HCT116 (cell line): ENCODE results near the gene ITSN1. TPM values are rescaled to one million over a fixed set of nuclear protein-coding genes. Genes with fewer than 3 reads are reported as not detected.

Experiments used
- ATAC-seq: fragments of 200-7000 bp; cut with Tn5 transposase; 2 replicates; pipeline ENCODE4 v1.9.1; 2020; ENCODE audit warnings: mild to moderate bottlenecking, moderate library complexity
- BruUV-seq: library from RNA; stranded (reverse); fragments of 400-500 nt; replicated peaks from 2 replicates; lab custom pipeline; 2021; lab: Mats Ljungman, UMichigan
- CTCF ChIA-PET: fragments of 300-600 bp; sonication (Branson Sonifier 250); formaldehyde crosslinking; loops from one replicate; lab custom pipeline; 2021; ENCODE audit warnings: antibody characterized with exemption; lab: Charles Lee
- POLR2A ChIA-PET: fragments of 300-600, 350-600 bp; sonication (Branson Sonifier 250); formaldehyde crosslinking; loops from one replicate; lab custom pipeline; 2021; ENCODE audit warnings: antibody characterized with exemption; lab: Charles Lee
- RAD21 ChIA-PET, 2 experiments: fragments of 300-600 bp; sonication (Branson Sonifier 250); formaldehyde crosslinking; loops; one replicate each; lab custom pipeline; 2023; ENCODE audit warnings: low total read pairs in 2 of 2; ENCODE audit not compliant: uncharacterized antibody in 2 of 2, unreplicated experiment in 2 of 2, low non-redundant PET in 1 of 2; lab: Charles Lee
- DNase-seq: peaks from one replicate; pipeline ENCODE4 v3.0.0-alpha.2; 2010; ENCODE audit warnings: low read depth, low spot score
- H2AFZ ChIP-seq: fragments of 200-600 bp; shearing (Covaris generic), sonication (generic); 2 replicates; pipeline ENCODE4 v1.6.1; 2017; ENCODE audit warnings: low read depth, mixed run types, mixed read lengths, antibody characterized with exemption, low read length; ENCODE audit not compliant: poor library complexity, severe bottlenecking
- H3K27ac ChIP-seq: 2 replicates; pipeline ENCODE4 v1.5.1; 2012; ENCODE audit warnings: low read depth, low read length
- H3K27me3 ChIP-seq: fragments of 200-600 bp; sonication (generic); 2 replicates; pipeline ENCODE4 v1.6.1; 2016; ENCODE audit warnings: mixed run types, low read length, mixed read lengths; ENCODE audit not compliant: insufficient read depth
- H3K36me3 ChIP-seq, 2 experiments: fragments of 200-500 bp in 1 of 2; fragments of 200-600 bp in 1 of 2; sonication (Bioruptor generic) in 1 of 2; sonication (generic) in 1 of 2; 2 replicates each; pipeline versions ENCODE4 v1.5.1 to v1.6.1; 2014 to 2016; ENCODE audit warnings: low read length in 2 of 2, inconsistent platforms in 1 of 2, mixed read lengths in 1 of 2, mixed run types in 1 of 2; ENCODE audit not compliant: insufficient read depth in 2 of 2, control insufficient read depth in 1 of 2
- H3K4me1 ChIP-seq, 2 experiments: fragments of 200-600 bp in 1 of 2; sonication (generic) in 1 of 2; 2 replicates each; pipeline versions ENCODE4 v1.5.1 to v1.6.1; 2012 to 2017; ENCODE audit warnings: low read length in 2 of 2, inconsistent platforms in 1 of 2, mild to moderate bottlenecking in 1 of 2, mixed read lengths in 1 of 2, mixed run types in 1 of 2, moderate library complexity in 1 of 2; ENCODE audit not compliant: insufficient read depth in 2 of 2, control insufficient read depth in 1 of 2
- H3K4me2 ChIP-seq: fragments of 200-600 bp; sonication (generic); 2 replicates; pipeline ENCODE4 v1.6.1; 2017; ENCODE audit warnings: mixed run types, low read length, mixed read lengths
- H3K4me3 ChIP-seq, 2 experiments: fragments of 200-600 bp in 1 of 2; sonication (generic) in 1 of 2; replicated peaks in 1 of 2; 2 replicates each; pipeline ENCODE4 v1.5.1; 2011 to 2016; ENCODE audit warnings: low read length in 2 of 2, control low read depth in 1 of 2, low read depth in 1 of 2, mild to moderate bottlenecking in 1 of 2, mixed read lengths in 1 of 2, mixed run types in 1 of 2
- H3K79me2 ChIP-seq: fragments of 200-600 bp; sonication (generic); 2 replicates; pipeline ENCODE4 v1.6.1; 2017; ENCODE audit warnings: mild to moderate bottlenecking, mixed run types, low read length, moderate library complexity, mixed read lengths; ENCODE audit not compliant: insufficient read depth
- H3K9ac ChIP-seq: fragments of 200-600 bp; sonication (generic); 2 replicates; pipeline ENCODE4 v1.6.1; 2016; ENCODE audit warnings: low read length, mixed read lengths
- H3K9me2 ChIP-seq: fragments of 200-600 bp; sonication (generic), shearing (Covaris generic); 2 replicates; pipeline ENCODE4 v1.6.1; 2017; ENCODE audit warnings: mixed run types, mild to moderate bottlenecking, moderate library complexity; ENCODE audit not compliant: insufficient read depth
- H3K9me3 ChIP-seq, 2 experiments: fragments of 200-500 bp in 1 of 2; fragments of 200-600 bp in 1 of 2; sonication (Bioruptor generic) in 1 of 2; sonication (generic) in 1 of 2; 2 replicates each; pipeline ENCODE4 v1.6.1; 2014 to 2017; ENCODE audit warnings: low read length in 2 of 2, mixed read lengths in 2 of 2, inconsistent platforms in 1 of 2, low read depth in 1 of 2, mild to moderate bottlenecking in 1 of 2, mixed run types in 1 of 2, moderate library complexity in 1 of 2; ENCODE audit not compliant: control insufficient read depth in 1 of 2, insufficient read depth in 1 of 2
- H4K20me1 ChIP-seq: fragments of 200-600 bp; sonication (generic), shearing (Covaris generic); 2 replicates; pipeline ENCODE4 v1.6.1; 2017; ENCODE audit warnings: mixed run types, mild to moderate bottlenecking, moderate library complexity; ENCODE audit not compliant: insufficient read depth
- EGR1 ChIP-seq: IDR thresholded peaks from 2 replicates; pipeline ENCODE4 v1.6.1; 2012; ENCODE audit warnings: low read depth
- EZH2phosphoT487 ChIP-seq: fragments of 200-600 bp; IDR thresholded peaks from 2 replicates; pipeline ENCODE4 v1.6.1; 2018; ENCODE audit warnings: antibody characterized with exemption, borderline replicate concordance
- FOSL1 ChIP-seq: IDR thresholded peaks from 2 replicates; pipeline ENCODE4 v1.6.1; 2012; ENCODE audit warnings: low read depth
- JUND ChIP-seq: IDR thresholded peaks from 2 replicates; pipeline ENCODE4 v1.6.1; 2012
- POLR2A ChIP-seq: IDR thresholded peaks from 2 replicates; pipeline ENCODE4 v1.7.0; 2011; ENCODE audit warnings: borderline replicate concordance; ENCODE audit not compliant: insufficient read depth, insufficient read length; ENCODE audit errors: extremely low read depth
- POLR2AphosphoS5 ChIP-seq: IDR thresholded peaks from 2 replicates; pipeline ENCODE4 v1.6.1; 2011; ENCODE audit warnings: mild to moderate bottlenecking, low read depth, low read length, moderate library complexity
- RAD21 ChIP-seq: IDR thresholded peaks from 2 replicates; pipeline ENCODE4 v1.6.1; 2012; ENCODE audit warnings: low read depth, mild to moderate bottlenecking
- SIN3A ChIP-seq: IDR thresholded peaks from 2 replicates; pipeline ENCODE4 v1.6.1; 2012; ENCODE audit warnings: low read depth
- SRF ChIP-seq: IDR thresholded peaks from 2 replicates; pipeline ENCODE4 v1.6.1; 2012; ENCODE audit warnings: low read depth
- TCF7L2 ChIP-seq: IDR thresholded peaks from 2 replicates; pipeline ENCODE4 v1.7.0; 2011; ENCODE audit warnings: borderline replicate concordance, inconsistent platforms; ENCODE audit not compliant: insufficient read depth, insufficient read length; ENCODE audit errors: extremely low read depth
- ZFX ChIP-seq: fragments of 450-650 bp; IDR thresholded peaks from 2 replicates; pipeline ENCODE4 v1.6.1; 2017
- ZNF274 ChIP-seq: fragments of 200-500 bp; sonication (Bioruptor generic); IDR thresholded peaks from 2 replicates; pipeline ENCODE4 v1.6.1; 2014; ENCODE audit warnings: mild to moderate bottlenecking, low read depth, low read length, inconsistent platforms
- intact Hi-C: fragments of 100-400 bp; cut with micrococcal nuclease; formaldehyde crosslinking; loops from 2 replicates; pipeline ENCODE4 v1.10.0; 2022
- total RNA-seq: library from RNA; stranded (reverse); gene quantifications from one replicate; pipeline ENCODE4 v1.2.1, GENCODE V29; 2021; ENCODE audit not compliant: unreplicated experiment
- TF ChIP-seq, protein P1 (sequence below), 3 experiments: fragments of 200-600 bp in 1 of 3; sonication (generic) in 1 of 3; IDR thresholded peaks in 2 of 3; conservative IDR thresholded peaks in 1 of 3; 2 replicates each; pipeline ENCODE4 v1.5.1; 2012 to 2017; ENCODE audit warnings: low read depth in 2 of 3, low read length in 2 of 3, antibody characterized with exemption in 1 of 3, borderline replicate concordance in 1 of 3, control low read depth in 1 of 3, mild to moderate bottlenecking in 1 of 3, mixed read lengths in 1 of 3, mixed run types in 1 of 3, moderate library complexity in 1 of 3; ENCODE audit not compliant: insufficient read depth in 1 of 3
- TF ChIP-seq, protein P2 (sequence below): IDR thresholded peaks from 2 replicates; pipeline ENCODE4 v1.6.1; 2012
- TF ChIP-seq, protein P3 (sequence below): IDR thresholded peaks from 2 replicates; pipeline ENCODE4 v1.6.1; 2012

The ITSN1 gene
- total RNA-seq, 1 experiment from 2014 or later: 25.8 TPM

DNA sequence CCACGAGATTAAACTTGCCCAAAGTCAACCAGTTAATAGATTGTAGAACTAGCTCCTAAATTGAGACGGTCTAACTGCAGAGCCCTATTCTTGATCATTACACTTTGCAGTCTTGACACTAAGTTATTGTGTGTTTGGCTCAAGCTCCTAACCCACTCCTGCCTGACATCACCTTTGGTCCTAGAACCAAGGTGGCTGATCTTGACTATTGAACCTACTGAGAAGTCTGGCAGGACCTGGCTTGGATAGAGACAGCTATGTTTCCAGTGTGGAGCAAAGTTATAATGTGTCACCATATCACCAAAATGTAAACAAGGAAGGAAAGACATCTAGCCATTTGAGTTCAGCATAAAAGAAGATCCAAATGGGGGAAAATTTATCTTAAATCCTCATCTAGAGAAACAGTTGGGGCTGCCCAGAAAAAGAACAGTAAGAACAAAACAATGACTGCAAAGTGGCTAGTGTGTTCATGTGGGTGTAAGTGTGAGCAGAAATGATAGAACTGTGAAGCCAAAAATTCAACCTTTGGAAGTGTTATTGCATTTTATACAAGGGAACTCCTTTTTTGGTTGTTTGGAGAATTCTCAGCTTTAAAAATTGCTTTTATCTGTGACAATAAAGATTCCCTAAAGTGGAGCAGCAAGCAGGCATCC lies 166.5 kb downstream of the ITSN1 start (continued):
- TF ChIP-seq JUND: no peak
- TF ChIP-seq SRF: no peak
- TF ChIP-seq, protein P1, sequence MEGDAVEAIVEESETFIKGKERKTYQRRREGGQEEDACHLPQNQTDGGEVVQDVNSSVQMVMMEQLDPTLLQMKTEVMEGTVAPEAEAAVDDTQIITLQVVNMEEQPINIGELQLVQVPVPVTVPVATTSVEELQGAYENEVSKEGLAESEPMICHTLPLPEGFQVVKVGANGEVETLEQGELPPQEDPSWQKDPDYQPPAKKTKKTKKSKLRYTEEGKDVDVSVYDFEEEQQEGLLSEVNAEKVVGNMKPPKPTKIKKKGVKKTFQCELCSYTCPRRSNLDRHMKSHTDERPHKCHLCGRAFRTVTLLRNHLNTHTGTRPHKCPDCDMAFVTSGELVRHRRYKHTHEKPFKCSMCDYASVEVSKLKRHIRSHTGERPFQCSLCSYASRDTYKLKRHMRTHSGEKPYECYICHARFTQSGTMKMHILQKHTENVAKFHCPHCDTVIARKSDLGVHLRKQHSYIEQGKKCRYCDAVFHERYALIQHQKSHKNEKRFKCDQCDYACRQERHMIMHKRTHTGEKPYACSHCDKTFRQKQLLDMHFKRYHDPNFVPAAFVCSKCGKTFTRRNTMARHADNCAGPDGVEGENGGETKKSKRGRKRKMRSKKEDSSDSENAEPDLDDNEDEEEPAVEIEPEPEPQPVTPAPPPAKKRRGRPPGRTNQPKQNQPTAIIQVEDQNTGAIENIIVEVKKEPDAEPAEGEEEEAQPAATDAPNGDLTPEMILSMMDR (IDR thresholded peaks at IDR 0.05 in 2 of 3, conservative IDR thresholded peaks at IDR 0.05 in 1 of 3; ENCODE audit: borderline replicate concordance in 1 of 3, insufficient read depth in 1 of 3, low read depth in 2 of 3, low read length in 2 of 3): no peak
- TF ChIP-seq FOSL1: no peak
- no peak for TF ChIP-seq TCF7L2

DNA sequence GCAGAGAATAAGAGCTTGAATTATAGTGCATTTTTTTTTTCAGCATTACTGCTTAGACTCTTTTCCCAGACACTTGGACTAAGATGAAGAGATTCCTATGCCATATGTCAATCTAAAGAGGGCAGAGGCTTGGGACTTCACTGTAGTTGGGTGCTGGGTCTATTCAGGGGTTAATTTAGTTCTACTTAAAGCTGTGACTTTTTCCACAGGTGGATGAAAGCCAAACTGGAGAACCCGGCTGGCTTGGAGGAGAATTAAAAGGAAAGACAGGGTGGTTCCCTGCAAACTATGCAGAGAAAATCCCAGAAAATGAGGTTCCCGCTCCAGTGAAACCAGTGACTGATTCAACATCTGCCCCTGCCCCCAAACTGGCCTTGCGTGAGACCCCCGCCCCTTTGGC lies 168.5 kb downstream of the ITSN1 start:
- no TSS peak for BruUV-seq
- Histone ChIP-seq H3K4me3 (no peak overlapping the region), H3K79me2 (no peaks in the 10 kb centered on the region), H3K27me3 (no peaks in the 10 kb centered on the region), H3K4me1 (no peaks in the 10 kb centered on the region), H3K27ac (no peak overlapping the region), H3K9me2 (no peaks in the 10 kb centered on the region), H3K9me3 (no peaks in the 10 kb centered on the region), H2AFZ (no peak overlapping the region), H3K9ac (no peak overlapping the region), H3K36me3 (no peaks in the 10 kb centered on the region), H4K20me1 (no peaks in the 10 kb centered on the region), H3K4me2 (no peak overlapping the region)
- POLR2A ChIA-PET: interaction anchor here (0.9 kb wide), 1 partner anchor 9 kb away, joined by 5 read pairs; no protein-coding TSS in a partner anchor
- TF ChIP-seq SRF (no peak), POLR2AphosphoS5 (no peak), EGR1 (no peak), RAD21 (no peak), FOSL1 (no peak), EZH2phosphoT487 (no peak), TCF7L2 (no peak), ZNF274 (no peak), ZFX (no peak), SIN3A (no peak), POLR2A (no peak), JUND (no peak)
- TF ChIP-seq, protein P2, sequence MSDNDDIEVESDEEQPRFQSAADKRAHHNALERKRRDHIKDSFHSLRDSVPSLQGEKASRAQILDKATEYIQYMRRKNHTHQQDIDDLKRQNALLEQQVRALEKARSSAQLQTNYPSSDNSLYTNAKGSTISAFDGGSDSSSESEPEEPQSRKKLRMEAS: no peak
- TF ChIP-seq, protein P3, sequence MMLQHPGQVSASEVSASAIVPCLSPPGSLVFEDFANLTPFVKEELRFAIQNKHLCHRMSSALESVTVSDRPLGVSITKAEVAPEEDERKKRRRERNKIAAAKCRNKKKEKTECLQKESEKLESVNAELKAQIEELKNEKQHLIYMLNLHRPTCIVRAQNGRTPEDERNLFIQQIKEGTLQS: no peak
- intact Hi-C loops: no loop called here
- RAD21 ChIA-PET: no interaction called here
- no peak for ATAC-seq
- CTCF ChIA-PET: no interaction called here
- DNase-seq: no peak
